H9 (cell line): ENCODE data around the gene BAIAP2. TPM values are rescaled to one million over a fixed set of nuclear protein-coding genes. Genes with fewer than 3 reads are reported as not detected.

ENCODE experiments used
- DNase-seq: peaks from one replicate; pipeline ENCODE4 v3.0.0-alpha.2; 2017
- H2AFZ ChIP-seq: one replicate; pipeline ENCODE4 v1.6.1; 2013; ENCODE audit warnings: mild to moderate bottlenecking, low read length, control low read depth, moderate library complexity
- H2AK5ac ChIP-seq: 2 replicates; pipeline ENCODE4 v1.6.1; 2013; ENCODE audit warnings: low read length, control low read depth, mixed read lengths; ENCODE audit not compliant: insufficient read length
- H2BK120ac ChIP-seq: one replicate; pipeline ENCODE4 v1.6.1; 2013; ENCODE audit warnings: low read depth, mild to moderate bottlenecking, low read length, control low read depth, inconsistent platforms; ENCODE audit not compliant: poor library complexity, severe bottlenecking
- H2BK12ac ChIP-seq: 2 replicates; pipeline ENCODE4 v1.6.1; 2013; ENCODE audit warnings: low read length, control low read depth, mixed read lengths, low read depth; ENCODE audit not compliant: insufficient read length
- H2BK15ac ChIP-seq: 2 replicates; pipeline ENCODE4 v1.6.1; 2013; ENCODE audit warnings: low read depth, low read length, control low read depth
- H2BK20ac ChIP-seq: one replicate; pipeline ENCODE4 v1.6.1; 2013; ENCODE audit warnings: low read depth, mild to moderate bottlenecking, low read length, control low read depth, inconsistent platforms; ENCODE audit not compliant: poor library complexity, severe bottlenecking
- H2BK5ac ChIP-seq: 2 replicates; pipeline ENCODE4 v1.6.1; 2013; ENCODE audit warnings: low read length, control low read depth, mixed read lengths; ENCODE audit not compliant: insufficient read length
- H3K14ac ChIP-seq: 2 replicates; pipeline ENCODE4 v1.6.1; 2013; ENCODE audit warnings: low read length, control low read depth; ENCODE audit not compliant: insufficient read depth
- H3K18ac ChIP-seq: 2 replicates; pipeline ENCODE4 v1.6.1; 2013; ENCODE audit warnings: low read depth, mild to moderate bottlenecking, mixed read lengths, low read length, control low read depth; ENCODE audit not compliant: insufficient read length
- H3K23ac ChIP-seq: 2 replicates; pipeline ENCODE4 v1.6.1; 2013; ENCODE audit warnings: low read length, control low read depth, mixed read lengths, low read depth; ENCODE audit not compliant: insufficient read length
- H3K23me2 ChIP-seq: 2 replicates; pipeline ENCODE4 v1.6.1; 2013; ENCODE audit warnings: low read depth, mild to moderate bottlenecking, mixed read lengths, low read length, control low read depth; ENCODE audit not compliant: insufficient read length, poor library complexity, severe bottlenecking
- H3K27ac ChIP-seq: 2 replicates; pipeline ENCODE4 v1.5.1; 2013; ENCODE audit warnings: low read length, control low read depth, mixed read lengths, low read depth; ENCODE audit not compliant: insufficient read length
- H3K27me3 ChIP-seq: 2 replicates; pipeline ENCODE4 v1.6.1; 2013; ENCODE audit warnings: low read length, control low read depth, inconsistent platforms; ENCODE audit not compliant: insufficient read depth
- H3K4ac ChIP-seq: 2 replicates; pipeline ENCODE4 v1.6.1; 2013; ENCODE audit warnings: low read depth, mild to moderate bottlenecking, control low read depth, inconsistent platforms, low read length, moderate library complexity
- H3K4me1 ChIP-seq: 2 replicates; pipeline ENCODE4 v1.6.1; 2013; ENCODE audit warnings: low read length, control low read depth, inconsistent platforms; ENCODE audit not compliant: insufficient read depth
- H3K4me2 ChIP-seq: 2 replicates; pipeline ENCODE4 v1.6.1; 2013; ENCODE audit warnings: low read length, control low read depth, mixed read lengths; ENCODE audit not compliant: insufficient read length, insufficient read depth
- H3K56ac ChIP-seq: 2 replicates; pipeline ENCODE4 v1.6.1; 2013; ENCODE audit warnings: low read depth, mild to moderate bottlenecking, mixed read lengths, low read length, control low read depth; ENCODE audit not compliant: insufficient read length
- H3K79me1 ChIP-seq: 2 replicates; pipeline ENCODE4 v1.6.1; 2013; ENCODE audit warnings: low read depth, mild to moderate bottlenecking, moderate library complexity, low read length, control low read depth, inconsistent platforms; ENCODE audit not compliant: insufficient read depth, poor library complexity, severe bottlenecking
- H3K79me2 ChIP-seq: 2 replicates; pipeline ENCODE4 v1.6.1; 2013; ENCODE audit warnings: low read length, control low read depth, inconsistent platforms; ENCODE audit not compliant: insufficient read depth
- H3K9ac ChIP-seq: 2 replicates; pipeline ENCODE4 v1.6.1; 2013; ENCODE audit warnings: low read length, control low read depth, mixed read lengths; ENCODE audit not compliant: insufficient read length; ENCODE audit errors: extremely low read depth
- H3K9me3 ChIP-seq: one replicate; pipeline ENCODE4 v1.6.1; 2013; ENCODE audit warnings: low read depth, low read length, inconsistent platforms; ENCODE audit not compliant: control insufficient read depth
- H3T11ph ChIP-seq: one replicate; pipeline ENCODE4 v1.6.1; 2013; ENCODE audit warnings: mild to moderate bottlenecking, low read length, control low read depth, inconsistent platforms
- H4K20me1 ChIP-seq: one replicate; pipeline ENCODE4 v1.6.1; 2013; ENCODE audit not compliant: control insufficient read depth, insufficient read length, insufficient read depth
- H4K5ac ChIP-seq: 2 replicates; pipeline ENCODE4 v1.6.1; 2013; ENCODE audit warnings: low read depth, mild to moderate bottlenecking, mixed read lengths, low read length, control low read depth; ENCODE audit not compliant: insufficient read length
- H4K8ac ChIP-seq: replicated peaks from 2 replicates; pipeline ENCODE4 v1.6.1; 2013; ENCODE audit warnings: low read length, control low read depth, mixed read lengths, low read depth; ENCODE audit not compliant: insufficient read length
- H4K91ac ChIP-seq: 2 replicates; pipeline ENCODE4 v1.6.1; 2013; ENCODE audit warnings: low read depth, mild to moderate bottlenecking, moderate library complexity, mixed read lengths, low read length, control low read depth; ENCODE audit not compliant: insufficient read length
- H3K27ac Mint-ChIP-seq, 3 experiments: 2 replicates in 2 of 3; 3 replicates in 1 of 3; pipeline ENCODE4 v1.8.0; 2020 to 2021; ENCODE audit warnings: mixed read lengths in 3 of 3, mild to moderate bottlenecking in 1 of 3, moderate library complexity in 1 of 3
- H3K27me3 Mint-ChIP-seq: 2 replicates; pipeline ENCODE4 v1.8.0; 2021; ENCODE audit warnings: low read depth, mild to moderate bottlenecking, moderate library complexity, mixed read lengths
- H3K36me3 Mint-ChIP-seq, 3 experiments: 2 replicates in 2 of 3; 3 replicates in 1 of 3; pipeline ENCODE4 v1.8.0; 2020 to 2021; ENCODE audit warnings: low read depth in 3 of 3, mixed read lengths in 3 of 3; ENCODE audit not compliant: insufficient read depth in 1 of 3
- H3K4me1 Mint-ChIP-seq, 2 experiments: 2 replicates each; pipeline ENCODE4 v1.8.0; 2020; ENCODE audit warnings: mixed read lengths in 2 of 2
- H3K4me3 Mint-ChIP-seq, 2 experiments: 2 replicates in 1 of 2; 3 replicates in 1 of 2; pipeline ENCODE4 v1.8.0; 2020 to 2021; ENCODE audit warnings: mild to moderate bottlenecking in 2 of 2, mixed read lengths in 2 of 2, moderate library complexity in 1 of 2
- H3K9me3 Mint-ChIP-seq, 2 experiments: 2 replicates in 1 of 2; 3 replicates in 1 of 2; pipeline ENCODE4 v1.8.0; 2020; ENCODE audit warnings: mild to moderate bottlenecking in 2 of 2, mixed read lengths in 2 of 2, moderate library complexity in 1 of 2
- WGBS: extraction: QIAGEN DNeasy Blood & Tissue Kit; methylation state at CpG from one replicate; pipeline ENCODE4 v1.1.7; 2013; ENCODE audit warnings: missing lambda C conversion rate, low lambda C conversion rate, mixed read lengths; ENCODE audit not compliant: insufficient read length; ENCODE audit errors: extremely low coverage; 5-methylcytosine and 5-hydroxymethylcytosine counted together
- total RNA-seq: library from RNA; stranded (reverse); gene quantifications from 2 replicates; pipeline ENCODE4 v1.2.1, GENCODE V29; 2021
- TF ChIP-seq, protein P1 (sequence below): fragments of 200-600 bp; sonication (generic); conservative IDR thresholded peaks from 3 replicates; pipeline ENCODE4 v1.8.0; 2021; ENCODE audit warnings: antibody characterized with exemption, mild to moderate bottlenecking

Gene BAIAP2
- total RNA-seq, 1 experiment from 2014 or later, result 27.8 TPM

- H3K23ac ChIP-seq, result no peak overlapping the region
- H3K4me2 ChIP-seq, result no peak overlapping the region
- H3K27ac Mint-ChIP-seq, result no peak overlapping the region
- H2BK20ac ChIP-seq, result no peak overlapping the region
- no peaks in the 10 kb centered on the region; a peak in 2 of 7 replicates for H3K36me3 Mint-ChIP-seq
- H3K27me3 Mint-ChIP-seq, result no peaks in the 10 kb centered on the region
- H2BK15ac ChIP-seq, result no peak overlapping the region
- H3K56ac ChIP-seq, result no peak overlapping the region
- no peak overlapping the region for H3K18ac ChIP-seq
- H3T11ph ChIP-seq, result no peak overlapping the region
- no peak overlapping the region for H4K8ac ChIP-seq
- no peaks in the 10 kb centered on the region for H3K4me1 ChIP-seq
- H3K9me3 Mint-ChIP-seq, result no peaks in the 10 kb centered on the region; a peak in 1 of 5 replicates
- TF ChIP-seq, protein P1, sequence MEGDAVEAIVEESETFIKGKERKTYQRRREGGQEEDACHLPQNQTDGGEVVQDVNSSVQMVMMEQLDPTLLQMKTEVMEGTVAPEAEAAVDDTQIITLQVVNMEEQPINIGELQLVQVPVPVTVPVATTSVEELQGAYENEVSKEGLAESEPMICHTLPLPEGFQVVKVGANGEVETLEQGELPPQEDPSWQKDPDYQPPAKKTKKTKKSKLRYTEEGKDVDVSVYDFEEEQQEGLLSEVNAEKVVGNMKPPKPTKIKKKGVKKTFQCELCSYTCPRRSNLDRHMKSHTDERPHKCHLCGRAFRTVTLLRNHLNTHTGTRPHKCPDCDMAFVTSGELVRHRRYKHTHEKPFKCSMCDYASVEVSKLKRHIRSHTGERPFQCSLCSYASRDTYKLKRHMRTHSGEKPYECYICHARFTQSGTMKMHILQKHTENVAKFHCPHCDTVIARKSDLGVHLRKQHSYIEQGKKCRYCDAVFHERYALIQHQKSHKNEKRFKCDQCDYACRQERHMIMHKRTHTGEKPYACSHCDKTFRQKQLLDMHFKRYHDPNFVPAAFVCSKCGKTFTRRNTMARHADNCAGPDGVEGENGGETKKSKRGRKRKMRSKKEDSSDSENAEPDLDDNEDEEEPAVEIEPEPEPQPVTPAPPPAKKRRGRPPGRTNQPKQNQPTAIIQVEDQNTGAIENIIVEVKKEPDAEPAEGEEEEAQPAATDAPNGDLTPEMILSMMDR, result no peak
- H2BK12ac ChIP-seq, result no peak overlapping the region
- no peak overlapping the region for H4K5ac ChIP-seq
- no peak overlapping the region for H2AK5ac ChIP-seq
- no peak overlapping the region for H4K91ac ChIP-seq
- H3K9ac ChIP-seq, result no peak overlapping the region
- no peaks in the 10 kb centered on the region for H3K27me3 ChIP-seq
- no peak overlapping the region for H3K14ac ChIP-seq
- no peak overlapping the region for H2AFZ ChIP-seq
- no peaks in the 10 kb centered on the region for H3K79me2 ChIP-seq
- H3K27ac ChIP-seq, result no peak overlapping the region
- no peak overlapping the region for H2BK120ac ChIP-seq
- no peak overlapping the region for H3K4ac ChIP-seq
- WGBS, result no CpG with 5 or more reads among the region's 20 CpGs
- no peaks in the 10 kb centered on the region for H4K20me1 ChIP-seq
- H3K79me1 ChIP-seq, result no peaks in the 10 kb centered on the region
- no peak overlapping the region for H2BK5ac ChIP-seq
- peaks cover 3% of the 10 kb centered on the region for H3K23me2 ChIP-seq
- no peaks in the 10 kb centered on the region for H3K4me1 Mint-ChIP-seq
- no peak overlapping the region for H3K4me3 Mint-ChIP-seq
- H3K9me3 ChIP-seq, result no peaks in the 10 kb centered on the region
- no peak for DNase-seq
Measured at GRCh38 chr17:81103379-81103778, 68.4 kb downstream of the BAIAP2 start.
